GM20000 (cell line): ENCODE measurements around the gene RWDD4.

Source experiments
- DNase-seq: peaks from one replicate; pipeline ENCODE4 v3.0.0; 2012; ENCODE audit warnings: low spot score
- TF ChIP-seq, protein P1 (sequence below): IDR thresholded peaks from 2 replicates; pipeline ENCODE4 v1.5.1; 2012; ENCODE audit warnings: mild to moderate bottlenecking, control low read depth; ENCODE audit errors: extremely low read depth, missing control alignments

The RWDD4 gene

DNA sequence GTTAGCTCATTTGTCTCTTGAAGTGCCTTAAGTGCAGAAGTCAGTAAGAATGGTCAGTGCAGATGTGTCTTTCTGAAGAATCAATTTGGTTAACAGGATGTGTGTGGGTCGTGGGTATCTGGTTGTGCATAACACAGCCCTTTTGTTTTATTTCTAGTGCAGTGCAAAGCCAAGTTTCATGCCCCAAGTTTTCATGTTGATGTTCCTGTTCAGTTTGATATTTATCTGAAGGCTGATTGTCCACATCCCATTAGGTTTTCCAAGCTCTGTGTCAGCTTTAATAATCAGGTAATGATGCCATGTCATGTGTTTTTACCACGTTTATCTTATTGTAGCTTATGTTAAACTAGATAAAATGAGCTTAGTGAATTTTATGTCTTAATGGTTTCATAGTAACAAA, 27.5 kb upstream of the RWDD4 start:
- TF ChIP-seq, protein P1, sequence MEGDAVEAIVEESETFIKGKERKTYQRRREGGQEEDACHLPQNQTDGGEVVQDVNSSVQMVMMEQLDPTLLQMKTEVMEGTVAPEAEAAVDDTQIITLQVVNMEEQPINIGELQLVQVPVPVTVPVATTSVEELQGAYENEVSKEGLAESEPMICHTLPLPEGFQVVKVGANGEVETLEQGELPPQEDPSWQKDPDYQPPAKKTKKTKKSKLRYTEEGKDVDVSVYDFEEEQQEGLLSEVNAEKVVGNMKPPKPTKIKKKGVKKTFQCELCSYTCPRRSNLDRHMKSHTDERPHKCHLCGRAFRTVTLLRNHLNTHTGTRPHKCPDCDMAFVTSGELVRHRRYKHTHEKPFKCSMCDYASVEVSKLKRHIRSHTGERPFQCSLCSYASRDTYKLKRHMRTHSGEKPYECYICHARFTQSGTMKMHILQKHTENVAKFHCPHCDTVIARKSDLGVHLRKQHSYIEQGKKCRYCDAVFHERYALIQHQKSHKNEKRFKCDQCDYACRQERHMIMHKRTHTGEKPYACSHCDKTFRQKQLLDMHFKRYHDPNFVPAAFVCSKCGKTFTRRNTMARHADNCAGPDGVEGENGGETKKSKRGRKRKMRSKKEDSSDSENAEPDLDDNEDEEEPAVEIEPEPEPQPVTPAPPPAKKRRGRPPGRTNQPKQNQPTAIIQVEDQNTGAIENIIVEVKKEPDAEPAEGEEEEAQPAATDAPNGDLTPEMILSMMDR, result no peak
- no peak for DNase-seq

DNA sequence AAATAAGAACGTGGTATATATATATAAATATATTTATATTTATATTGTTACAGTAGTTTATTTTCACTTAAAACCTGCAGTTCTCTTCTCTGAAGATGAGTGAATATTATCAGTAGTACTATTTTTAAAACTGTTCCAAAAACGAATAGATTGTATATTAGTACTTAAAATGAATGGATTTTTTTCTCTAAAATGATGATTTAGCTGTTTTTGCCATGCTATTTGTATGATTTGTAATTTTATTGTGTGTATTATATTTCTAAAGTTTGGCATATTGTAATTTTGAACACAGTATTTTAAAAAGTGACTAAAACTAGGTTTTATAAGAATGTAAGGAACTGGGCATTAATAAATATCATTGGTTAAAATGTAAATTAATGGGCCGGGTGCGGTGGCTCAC, 22.1 kb upstream of the RWDD4 start:
- TF ChIP-seq, protein P1, result no peak
- no peak for DNase-seq

DNA sequence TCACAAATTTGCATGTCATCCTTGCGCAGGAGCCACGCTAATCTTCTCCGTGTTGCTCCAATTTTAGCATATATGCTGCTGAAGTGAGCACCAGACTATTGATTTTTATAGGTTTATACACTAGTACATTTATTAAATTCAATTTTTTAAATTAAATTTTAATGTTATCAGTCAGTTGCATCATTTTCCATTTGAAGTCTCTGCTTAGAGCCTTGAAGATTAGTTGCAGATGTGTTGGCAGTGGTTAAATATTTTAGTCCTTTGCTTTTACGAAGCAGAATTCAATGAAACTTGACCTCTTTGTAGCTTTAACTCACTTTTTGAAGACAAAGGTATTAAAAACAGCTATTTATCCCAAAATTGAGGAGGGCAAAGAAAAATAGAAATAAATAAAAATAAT, 16.6 kb upstream of the RWDD4 start:
- TF ChIP-seq, protein P1, result no peak
- no peak for DNase-seq

DNA sequence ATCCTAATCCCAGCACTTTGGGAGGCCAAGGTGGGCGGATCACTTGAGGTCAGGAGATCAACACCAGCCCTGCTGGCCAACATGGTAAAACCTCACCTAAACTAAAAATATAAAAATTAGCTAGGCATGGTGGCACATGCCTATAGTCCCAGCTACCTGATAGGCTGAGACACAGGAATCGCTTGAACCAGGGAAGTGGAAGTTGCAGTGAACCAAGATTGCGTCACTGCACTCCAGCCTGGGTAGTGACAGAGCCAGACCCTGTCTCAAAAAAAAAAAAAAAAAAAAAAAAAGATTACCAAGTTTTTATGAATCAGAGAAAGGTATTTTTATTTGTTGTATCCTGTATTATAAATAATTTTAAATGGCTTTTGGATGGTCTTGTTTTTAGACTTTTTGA, 15.2 kb upstream of the RWDD4 start:
- no peak for DNase-seq
- TF ChIP-seq, protein P1, result no peak

DNA sequence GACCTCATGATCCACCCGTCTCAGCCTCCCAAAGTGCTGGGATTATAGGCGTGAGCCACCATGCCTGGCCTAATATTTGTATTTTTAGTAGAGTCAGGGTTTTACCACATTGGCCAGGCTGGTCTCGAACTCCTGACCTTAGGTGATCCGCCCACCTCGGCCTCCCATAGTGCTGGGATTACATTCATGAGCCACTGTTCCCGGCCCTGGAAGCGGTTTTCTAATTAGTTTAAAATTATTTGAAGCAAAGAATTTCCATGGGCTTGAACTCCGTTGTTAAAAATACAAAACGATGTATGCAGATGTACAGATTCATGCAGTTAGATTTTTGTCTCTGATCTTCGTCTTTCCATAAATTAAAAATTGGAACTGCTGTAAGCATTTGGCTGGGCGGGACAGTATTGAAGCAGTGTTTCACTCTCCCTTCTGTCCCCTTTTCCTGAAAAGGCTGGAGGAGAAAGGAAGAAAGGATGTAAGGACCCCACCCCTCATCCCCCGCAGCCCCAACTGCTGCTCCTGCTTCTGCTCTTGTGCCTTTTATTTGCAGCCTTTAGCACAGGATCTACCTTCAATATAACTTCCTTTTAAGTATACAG, 12.1 kb upstream of the RWDD4 start:
- TF ChIP-seq, protein P1, result no peak
- DNase-seq, result no peak

DNA sequence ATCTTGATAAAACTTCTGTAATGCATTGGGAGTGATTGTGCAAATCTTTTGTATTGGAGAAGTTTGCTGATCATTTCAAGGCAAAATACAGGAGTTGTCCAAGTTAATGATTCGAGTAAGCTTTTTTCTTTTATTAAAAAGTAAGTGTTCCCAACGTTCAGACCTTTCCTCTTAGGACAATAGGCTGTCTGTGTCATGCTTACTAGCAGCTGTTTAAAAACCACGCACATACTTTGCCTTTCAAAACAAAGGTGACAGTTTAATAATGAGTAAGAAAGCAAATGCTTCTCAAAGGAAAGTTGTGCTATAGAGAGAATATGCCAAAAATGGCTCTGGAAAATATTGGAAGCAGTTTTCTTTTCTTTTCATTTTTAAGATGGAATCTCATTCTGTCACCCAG, 11.3 kb upstream of the RWDD4 start:
- TF ChIP-seq, protein P1, result no peak
- DNase-seq, result no peak

DNA sequence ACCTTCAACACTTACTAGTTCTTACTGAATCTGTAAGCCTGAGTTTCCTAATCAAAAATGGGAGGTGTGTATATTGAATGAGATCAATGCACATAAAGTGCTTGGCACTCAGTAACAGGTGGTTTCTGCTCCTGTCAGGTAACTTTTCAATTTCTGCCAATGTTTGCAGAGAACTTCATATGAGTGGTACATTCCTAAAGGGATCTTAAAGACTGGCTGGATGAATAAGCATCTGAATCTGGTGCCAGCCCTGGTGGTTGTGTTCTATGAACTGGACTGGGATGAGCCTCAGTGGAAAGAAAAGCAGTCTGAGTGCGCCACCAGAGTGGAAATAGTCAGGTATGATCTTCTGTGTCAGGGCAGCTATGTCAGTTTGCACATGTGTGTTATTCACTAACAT, 7.1 kb upstream of the RWDD4 start:
- TF ChIP-seq, protein P1, result no peak

More for the DNA sequence above, 7.1 kb upstream of the RWDD4 start:
- DNase-seq, result no peak
